H1 (cell line): ENCODE measurements around the gene TMEM59L. TPM values are rescaled to one million over a fixed set of nuclear protein-coding genes. Genes with fewer than 3 reads are reported as not detected.

Source experiments
- CTCF ChIA-PET: fragments of 300-600 bp; sonication (Branson Sonifier 250); formaldehyde crosslinking; loops from one replicate; lab custom pipeline; 2021; ENCODE audit not compliant: partially characterized antibody; lab: Charles Lee
- POLR2A ChIA-PET: fragments of 300-600 bp; sonication (Branson Sonifier 250); formaldehyde crosslinking; loops from one replicate; lab custom pipeline; 2021; ENCODE audit warnings: inconsistent platforms; ENCODE audit not compliant: partially characterized antibody; lab: Charles Lee
- DNase-seq, 2 experiments: peaks; one replicate each; pipeline versions ENCODE4 v3.0.0 to v3.0.0-alpha.2; 2010 to 2022; ENCODE audit warnings: low spot score in 2 of 2, low read depth in 1 of 2, mixed read lengths in 1 of 2
- FAIRE-seq: peaks from 2 replicates; lab custom pipeline; 2011; peaks lifted over from hg19 to GRCh38; lab: Jason Lieb, UNC
- H2AFZ ChIP-seq: 2 replicates; pipeline ENCODE4 v1.8.1; 2012; ENCODE audit warnings: low read length, inconsistent platforms
- H2AK5ac ChIP-seq: 2 replicates; pipeline ENCODE4 v1.6.1; 2013; ENCODE audit warnings: low read depth, low read length
- H2BK120ac ChIP-seq: replicated peaks from 2 replicates; pipeline ENCODE3; 2013; ENCODE audit warnings: low read depth, low read length, inconsistent platforms
- H2BK12ac ChIP-seq: 2 replicates; pipeline ENCODE4 v1.6.1; 2013; ENCODE audit warnings: low read depth, low read length
- H2BK15ac ChIP-seq: 2 replicates; pipeline ENCODE4 v1.6.1; 2013; ENCODE audit warnings: low read length
- H2BK20ac ChIP-seq: 2 replicates; pipeline ENCODE4 v1.6.1; 2013; ENCODE audit warnings: low read length
- H2BK5ac ChIP-seq: 2 replicates; pipeline ENCODE4 v1.6.1; 2013; ENCODE audit warnings: low read depth, low read length
- H3K14ac ChIP-seq: 2 replicates; pipeline ENCODE4 v1.6.1; 2013; ENCODE audit warnings: inconsistent platforms; ENCODE audit not compliant: insufficient read length
- H3K18ac ChIP-seq: 2 replicates; pipeline ENCODE4 v1.6.1; 2013; ENCODE audit warnings: low read length; ENCODE audit errors: extremely low read depth
- H3K23ac ChIP-seq: 2 replicates; pipeline ENCODE4 v1.6.1; 2013; ENCODE audit warnings: inconsistent platforms; ENCODE audit not compliant: insufficient read length
- H3K23me2 ChIP-seq: 2 replicates; pipeline ENCODE4 v1.6.1; 2013; ENCODE audit warnings: low read depth, low read length
- H3K27ac ChIP-seq: 2 replicates; pipeline ENCODE4 v1.6.1; 2011; ENCODE audit warnings: low read depth, low read length, inconsistent platforms
- H3K27me3 ChIP-seq, 4 experiments: replicated peaks in 1 of 4; 1 replicate in 1 of 4; 2 replicates in 3 of 4; pipeline versions ENCODE4 v1.6.1 to v1.8.1; 2011 to 2013; ENCODE audit warnings: low read length in 3 of 4, mild to moderate bottlenecking in 3 of 4, inconsistent platforms in 2 of 4, mixed read lengths in 2 of 4, moderate library complexity in 1 of 4; ENCODE audit not compliant: control insufficient read depth in 3 of 4, insufficient read depth in 3 of 4; ENCODE audit errors: extremely low read depth in 1 of 4
- H3K36me3 ChIP-seq, 4 experiments: 2 replicates each; pipeline versions ENCODE4 v1.6.1 to v1.8.1; 2011 to 2013; ENCODE audit warnings: mild to moderate bottlenecking in 4 of 4, low read length in 3 of 4, moderate library complexity in 2 of 4, control low read depth in 1 of 4, inconsistent platforms in 1 of 4; ENCODE audit not compliant: insufficient read depth in 4 of 4, control insufficient read depth in 2 of 4
- H3K4ac ChIP-seq: replicated peaks from 2 replicates; pipeline ENCODE3; 2013; ENCODE audit warnings: low read length, low read depth, mixed read lengths, inconsistent platforms; ENCODE audit not compliant: insufficient read length
- H3K4me1 ChIP-seq, 4 experiments: replicated peaks in 1 of 4; 1 replicate in 1 of 4; 2 replicates in 3 of 4; pipeline versions ENCODE4 v1.6.1 to v1.8.1; 2011 to 2013; ENCODE audit warnings: low read length in 3 of 4, inconsistent platforms in 2 of 4, mixed read lengths in 1 of 4; ENCODE audit not compliant: insufficient read depth in 4 of 4, control insufficient read depth in 3 of 4
- H3K4me2 ChIP-seq, 2 experiments: 2 replicates each; pipeline versions ENCODE4 v1.6.1 to v1.8.1; 2011 to 2013; ENCODE audit warnings: low read depth in 2 of 2, low read length in 2 of 2, control low read depth in 1 of 2, inconsistent platforms in 1 of 2, mild to moderate bottlenecking in 1 of 2; ENCODE audit not compliant: insufficient read depth in 1 of 2
- H3K4me3 ChIP-seq, 4 experiments: fragments of 200-600, 300-600 bp in 1 of 4; sonication (generic), shearing (Covaris generic), sonication (Bioruptor Twin) in 1 of 4; 2 replicates each; pipeline versions ENCODE4 v1.5.1 to v1.8.1; 2011 to 2016; ENCODE audit warnings: low read length in 4 of 4, low read depth in 3 of 4, control low read depth in 2 of 4, inconsistent platforms in 2 of 4, mild to moderate bottlenecking in 2 of 4, mixed read lengths in 1 of 4, moderate library complexity in 1 of 4; ENCODE audit not compliant: insufficient read depth in 2 of 4; ENCODE audit errors: extremely low read depth in 1 of 4
- H3K56ac ChIP-seq: replicated peaks from 2 replicates; pipeline ENCODE3; 2013; ENCODE audit warnings: low read depth, mild to moderate bottlenecking, mixed read lengths, low read length, inconsistent platforms; ENCODE audit not compliant: insufficient read length
- H3K79me1 ChIP-seq: 2 replicates; pipeline ENCODE4 v1.6.1; 2013; ENCODE audit warnings: low read depth, low read length, control low read depth
- H3K79me2 ChIP-seq, 2 experiments: 2 replicates each; pipeline versions ENCODE4 v1.6.1 to v1.8.1; 2012 to 2013; ENCODE audit warnings: low read length in 2 of 2, mild to moderate bottlenecking in 2 of 2, inconsistent platforms in 1 of 2; ENCODE audit not compliant: insufficient read depth in 2 of 2, control insufficient read depth in 1 of 2
- H3K9ac ChIP-seq, 4 experiments: replicated peaks in 1 of 4; 1 replicate in 1 of 4; 2 replicates in 3 of 4; pipeline versions ENCODE4 v1.6.1 to v1.8.1; 2011 to 2013; ENCODE audit warnings: low read depth in 3 of 4, low read length in 3 of 4, control low read depth in 2 of 4, mild to moderate bottlenecking in 2 of 4, moderate library complexity in 2 of 4, inconsistent platforms in 1 of 4; ENCODE audit errors: extremely low read depth in 1 of 4
- H3K9me3 ChIP-seq, 2 experiments: 2 replicates each; pipeline versions ENCODE4 v1.6.1 to v1.8.1; 2012 to 2013; ENCODE audit warnings: mild to moderate bottlenecking in 2 of 2, moderate library complexity in 2 of 2, control low read depth in 1 of 2, inconsistent platforms in 1 of 2, low read depth in 1 of 2, low read length in 1 of 2, mixed read lengths in 1 of 2; ENCODE audit not compliant: insufficient read depth in 2 of 2
- H4K20me1 ChIP-seq, 2 experiments: replicated peaks in 1 of 2; 2 replicates each; pipeline versions ENCODE3 to v1.8.1; 2011 to 2013; ENCODE audit warnings: inconsistent platforms in 2 of 2, low read length in 2 of 2, mild to moderate bottlenecking in 1 of 2; ENCODE audit not compliant: insufficient read depth in 2 of 2, control insufficient read depth in 1 of 2
- H4K5ac ChIP-seq: 2 replicates; pipeline ENCODE4 v1.6.1; 2013; ENCODE audit warnings: low read length, low read depth, mixed read lengths, inconsistent platforms; ENCODE audit not compliant: insufficient read length
- H4K8ac ChIP-seq: 2 replicates; pipeline ENCODE4 v1.8.0; 2013; ENCODE audit warnings: mild to moderate bottlenecking, moderate library complexity, low read length, inconsistent platforms; ENCODE audit not compliant: insufficient read depth; ENCODE audit errors: extremely low read depth
- H4K91ac ChIP-seq: replicated peaks from 2 replicates; pipeline ENCODE3; 2013; ENCODE audit warnings: low read length, mixed read lengths, inconsistent platforms; ENCODE audit not compliant: insufficient read length
- KDM4A ChIP-seq: IDR thresholded peaks from one replicate; pipeline ENCODE4 v1.7.1; 2012; ENCODE audit warnings: low read depth, mild to moderate bottlenecking, moderate library complexity, low read length, inconsistent platforms; ENCODE audit not compliant: severe bottlenecking
- MAFK ChIP-seq: IDR thresholded peaks from 2 replicates; pipeline ENCODE4 v1.6.1; 2012; ENCODE audit warnings: low read depth, mild to moderate bottlenecking, improper control_type of control experiment, low read length
- PHF8 ChIP-seq: fragments of 200-600 bp; sonication (generic); conservative IDR thresholded peaks from 2 replicates; pipeline ENCODE4 v1.7.1; 2012; ENCODE audit warnings: low read depth, mild to moderate bottlenecking, inconsistent platforms, low read length, moderate library complexity
- POLR2A ChIP-seq, 2 experiments: IDR thresholded peaks; 1 replicate in 1 of 2; 2 replicates in 1 of 2; pipeline ENCODE4 v1.6.1; 2011; ENCODE audit warnings: low read depth in 2 of 2, low read length in 2 of 2, mild to moderate bottlenecking in 2 of 2; ENCODE audit errors: control extremely low read depth in 1 of 2
- RNF2 ChIP-seq: fragments of 200-900, 300-1000 bp; sonication (generic); IDR thresholded peaks from 2 replicates; pipeline ENCODE4 v1.7.1; 2016; ENCODE audit warnings: borderline replicate concordance, low read depth, mild to moderate bottlenecking, antibody characterized with exemption, low read length; ENCODE audit not compliant: poor library complexity, severe bottlenecking; ENCODE audit errors: missing control alignments
- TAF1 ChIP-seq: IDR thresholded peaks from 2 replicates; pipeline ENCODE4 v1.6.1; 2011; ENCODE audit warnings: mild to moderate bottlenecking, low read depth, low read length
- TEAD4 ChIP-seq: IDR thresholded peaks from 2 replicates; pipeline ENCODE4 v1.6.1; 2012; ENCODE audit warnings: low read depth, low read length, inconsistent platforms, mixed read lengths
- WGBS, 2 experiments: shearing (Covaris generic) in 1 of 2; methylation state at CpG; one replicate each; pipeline versions ENCODE4 v1.1.6 to v1.1.7; 2013 to 2015; ENCODE audit warnings: low lambda C conversion rate in 2 of 2, mixed read lengths in 2 of 2, inconsistent platforms in 1 of 2, low coverage in 1 of 2, missing lambda C conversion rate in 1 of 2; ENCODE audit not compliant: insufficient replicate concordance in 2 of 2, insufficient coverage in 1 of 2, insufficient read length in 1 of 2; ENCODE audit errors: extremely low coverage in 1 of 2, missing lambda C conversion rate in 1 of 2; 5-methylcytosine and 5-hydroxymethylcytosine counted together
- polyA plus RNA-seq, 7 experiments: library from polyadenylated mRNA; depleted of rRNA in 3 of 7; stranded (reverse) in 5 of 7; unstranded in 2 of 7; fragments of >200 nt in 5 of 7; fragments of 200-250 nt in 2 of 7; gene quantifications; 1 replicate in 5 of 7; 2 replicates in 1 of 7; 4 replicates in 1 of 7; pipeline versions ENCODE4 v1.2.1 to v1.2.3, GENCODE V29; 2011 to 2013; ENCODE audit warnings: missing spikeins in 2 of 7, mixed read lengths in 2 of 7
- total RNA-seq: library from RNA; stranded (reverse); fragmentation: NEBNext Ultra II Directional; extraction: Animal tissue kit (Norgen Biotek cat#: 25700); gene quantifications from 2 replicates; pipeline ENCODE4 v1.2.1, GENCODE V29; 2021
- TF ChIP-seq, protein P1 (sequence below): IDR thresholded peaks from 2 replicates; pipeline ENCODE4 v1.6.1; 2012; ENCODE audit warnings: low read length, inconsistent platforms

TMEM59L gene
- total and polyA plus RNA-seq, 2 of the 8 experiments (the other 6 are each of a cell fraction or from before 2014, with no cell fraction given), result 4.0 to 12.2 TPM

DNA sequence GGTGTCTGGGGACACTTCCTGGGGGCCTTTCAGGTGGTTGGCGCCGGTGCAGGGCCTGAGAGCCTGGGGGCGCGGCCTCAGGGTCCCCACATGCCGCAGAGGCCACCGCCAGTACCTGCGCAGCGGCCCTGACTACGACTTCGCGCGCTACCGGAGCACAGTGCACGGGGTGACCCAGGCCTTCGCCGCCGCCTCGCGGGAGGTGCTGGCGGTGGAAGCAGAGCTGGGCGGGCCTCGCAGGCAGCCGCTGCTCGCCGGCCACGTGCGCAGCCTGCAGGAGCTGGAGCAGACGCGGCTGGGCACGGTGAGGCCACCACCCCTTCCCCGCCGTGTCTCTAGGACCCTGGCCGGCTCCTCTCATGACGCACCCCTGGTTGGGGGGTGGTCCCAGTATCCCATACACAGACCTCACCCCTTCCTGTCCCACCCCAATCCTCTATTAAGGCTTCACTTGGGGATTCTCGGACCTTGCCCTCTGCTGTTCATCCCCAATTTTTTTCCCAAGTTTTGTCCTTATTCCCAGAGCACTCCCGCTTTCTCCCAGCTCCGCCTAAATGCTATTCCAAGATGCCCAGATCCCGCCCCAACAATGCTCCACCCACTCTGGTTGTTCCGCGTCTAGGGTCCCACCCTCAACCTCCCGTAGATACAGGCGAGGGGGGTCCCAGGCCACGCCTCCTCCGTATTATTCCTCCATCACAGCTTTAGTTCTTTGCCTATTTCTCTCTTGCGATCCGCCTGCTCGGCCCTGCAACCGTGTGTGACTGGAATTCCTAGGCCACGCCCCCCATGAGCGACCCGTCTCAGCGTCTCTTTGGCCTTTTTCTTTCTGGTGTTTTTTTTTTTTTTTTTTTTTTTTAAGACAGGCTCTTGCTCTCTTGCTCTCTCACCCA is 23.0 kb upstream of the TMEM59L start:
- Histone ChIP-seq H3K36me3 (no peaks in the 10 kb centered on the region), H3K27me3 (no peaks in the 10 kb centered on the region; a peak in 2 of 7 replicates), H3K79me1 (no peaks in the 10 kb centered on the region), H4K5ac (peak overlapping the region; percentile 47), H3K4me3 (peak overlapping the region; percentile 78 to 91 (median 84)), H3K23ac (no peak overlapping the region), H4K91ac (peak overlapping the region; percentile 91), H3K23me2 (peaks cover 14% of the 10 kb centered on the region), H2BK20ac (no peak overlapping the region), H3K4me2 (peak overlapping the region; percentile 75 to 95), H2AFZ (no peak overlapping the region; the same call in 1 of the 2 replicates), H2BK15ac (no peak overlapping the region), H3K56ac (peak overlapping the region; percentile 49), H3K27ac (peak overlapping the region; percentile 94; the same call in 1 of the 2 replicates), H4K20me1 (peaks cover 0 to 3% of the 10 kb centered on the region in 2 experiments), H3K79me2 (no peaks in the 10 kb centered on the region), H2AK5ac (no peak overlapping the region), H4K8ac (peak overlapping the region; percentile 86), H3K4ac (peak overlapping the region; percentile 8), H3K9ac (peak overlapping the region; percentile 24 to 89 (median 84)), H3K9me3 (no peaks in the 10 kb centered on the region), H3K18ac (peak overlapping the region; percentile 81), H2BK120ac (no peak overlapping the region), H3K4me1 (peaks cover 2 to 20% (median 13%) of the 10 kb centered on the region in 4 experiments), H2BK12ac (no peak overlapping the region), H3K14ac (no peak overlapping the region), H2BK5ac (peak overlapping the region; percentile 86)
- ChIA-PET POLR2A (interaction anchor here (0.5 to 10.3 kb wide), 37 partner anchors 8 to 242 kb away, joined by 3 to 112 read pairs (median 3); partner anchors contain the start of genes CRLF1, FKBP8, ISYNA1 and TMEM59L), CTCF (interaction anchor here (0.6 to 12.5 kb wide), 31 partner anchors 8 to 1685 kb away, joined by 3 to 139 read pairs (median 3); partner anchors contain the start of gene UBA52)
- no peak for FAIRE-seq
- WGBS, 2 experiments, result 2% methylated on average over 39 of the region's 52 CpGs; no CpG with 5 or more reads in 1 of the 2 experiments
- DNase-seq, result peak; percentile 69 to 87
- TF ChIP-seq PHF8 (peak; percentile 24), POLR2A (IDR thresholded peaks at IDR 0.05; ENCODE audit: control extremely low read depth in 1 of 2, low read depth in 2 of 2, low read length in 2 of 2) (peak; percentile 76; a peak in 2 of 3 replicates), MAFK (no peak), TEAD4 (0 out of 2 replicates have a peak, but pooled peaks have one; percentile 19), RNF2 (no peak), KDM4A (peak; percentile 29), TAF1 (peak; percentile 52; the same call in 1 of the 2 replicates)
- TF ChIP-seq, protein P1, sequence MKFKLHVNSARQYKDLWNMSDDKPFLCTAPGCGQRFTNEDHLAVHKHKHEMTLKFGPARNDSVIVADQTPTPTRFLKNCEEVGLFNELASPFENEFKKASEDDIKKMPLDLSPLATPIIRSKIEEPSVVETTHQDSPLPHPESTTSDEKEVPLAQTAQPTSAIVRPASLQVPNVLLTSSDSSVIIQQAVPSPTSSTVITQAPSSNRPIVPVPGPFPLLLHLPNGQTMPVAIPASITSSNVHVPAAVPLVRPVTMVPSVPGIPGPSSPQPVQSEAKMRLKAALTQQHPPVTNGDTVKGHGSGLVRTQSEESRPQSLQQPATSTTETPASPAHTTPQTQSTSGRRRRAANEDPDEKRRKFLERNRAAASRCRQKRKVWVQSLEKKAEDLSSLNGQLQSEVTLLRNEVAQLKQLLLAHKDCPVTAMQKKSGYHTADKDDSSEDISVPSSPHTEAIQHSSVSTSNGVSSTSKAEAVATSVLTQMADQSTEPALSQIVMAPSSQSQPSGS, result no peak
